Measurements from ENCODE around the gene VIM. TPM values are rescaled to one million over a fixed set of nuclear protein-coding genes. Genes with fewer than 3 reads are reported as not detected.

Gene VIM
- polyA plus RNA-seq, 1 experiment, result 4,378 TPM

DNA sequence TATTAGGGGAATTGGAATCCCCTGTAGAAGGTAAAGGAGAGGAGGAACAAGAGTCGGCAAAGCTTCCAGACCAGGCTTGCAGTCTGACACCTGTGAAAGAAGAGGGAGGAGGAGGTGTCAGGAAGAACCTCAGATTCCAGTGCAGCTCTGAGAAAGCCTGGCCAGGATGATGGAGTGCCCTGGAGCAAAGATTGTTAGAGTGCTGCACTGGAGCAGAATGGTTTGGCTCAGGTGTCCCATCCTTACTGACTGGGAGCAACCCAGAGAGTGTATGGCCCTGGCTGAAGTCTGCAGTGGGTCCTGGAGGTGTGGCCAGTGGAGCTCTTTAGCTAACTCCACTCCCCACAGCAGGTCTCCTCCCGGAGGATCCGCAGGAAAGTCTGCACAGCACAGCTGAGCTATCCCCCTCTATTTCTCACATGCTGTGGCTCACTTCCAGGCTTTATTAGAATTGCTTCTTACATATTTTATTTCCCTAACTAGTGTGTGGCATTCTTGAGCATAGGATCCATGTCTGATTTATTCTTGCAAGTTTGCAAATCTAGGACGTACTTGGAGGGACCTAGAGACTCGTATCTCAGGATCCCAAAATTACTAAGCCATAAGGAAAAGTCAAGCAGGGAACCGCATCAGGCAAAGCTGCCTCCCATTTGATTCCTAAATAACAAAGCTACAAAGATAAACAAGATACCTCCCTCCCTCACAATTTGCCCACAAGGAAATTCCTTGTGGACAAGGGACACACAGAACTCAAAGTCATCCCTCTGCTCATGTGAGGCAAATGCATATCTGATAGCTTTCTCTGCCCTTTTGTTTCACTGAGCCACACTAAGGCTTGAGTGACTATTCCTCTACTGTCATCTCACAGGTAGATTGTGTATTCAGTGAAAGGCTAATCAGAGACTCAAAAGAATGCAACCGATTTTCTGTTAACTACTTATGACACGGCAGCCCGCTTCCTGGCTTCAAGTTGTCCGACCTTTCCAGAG is 58.8 kb downstream of the VIM start:
- peaks cover 8% of the 10 kb centered on the region for H3K9me3 ChIP-seq (ENCODE audit: control insufficient read depth, insufficient read depth, low read length)
- no peak for DNase-seq (ENCODE audit: low read depth, low spot score)
- ChIA-PET POLR2A (no interaction called here), CTCF (no interaction called here)
- no peak overlapping the region for H3K4me3 ChIP-seq (ENCODE audit: low read depth, low read length)
- TF ChIP-seq, protein P1, sequence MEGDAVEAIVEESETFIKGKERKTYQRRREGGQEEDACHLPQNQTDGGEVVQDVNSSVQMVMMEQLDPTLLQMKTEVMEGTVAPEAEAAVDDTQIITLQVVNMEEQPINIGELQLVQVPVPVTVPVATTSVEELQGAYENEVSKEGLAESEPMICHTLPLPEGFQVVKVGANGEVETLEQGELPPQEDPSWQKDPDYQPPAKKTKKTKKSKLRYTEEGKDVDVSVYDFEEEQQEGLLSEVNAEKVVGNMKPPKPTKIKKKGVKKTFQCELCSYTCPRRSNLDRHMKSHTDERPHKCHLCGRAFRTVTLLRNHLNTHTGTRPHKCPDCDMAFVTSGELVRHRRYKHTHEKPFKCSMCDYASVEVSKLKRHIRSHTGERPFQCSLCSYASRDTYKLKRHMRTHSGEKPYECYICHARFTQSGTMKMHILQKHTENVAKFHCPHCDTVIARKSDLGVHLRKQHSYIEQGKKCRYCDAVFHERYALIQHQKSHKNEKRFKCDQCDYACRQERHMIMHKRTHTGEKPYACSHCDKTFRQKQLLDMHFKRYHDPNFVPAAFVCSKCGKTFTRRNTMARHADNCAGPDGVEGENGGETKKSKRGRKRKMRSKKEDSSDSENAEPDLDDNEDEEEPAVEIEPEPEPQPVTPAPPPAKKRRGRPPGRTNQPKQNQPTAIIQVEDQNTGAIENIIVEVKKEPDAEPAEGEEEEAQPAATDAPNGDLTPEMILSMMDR (IDR thresholded peaks at IDR 0.05; ENCODE audit: low read depth, low read length), result no peak
- no peak overlapping the region for H3K27ac ChIP-seq (ENCODE audit: low read depth, low read length)
- H3K27me3 ChIP-seq (ENCODE audit: control insufficient read depth, insufficient read depth, low read length), result peaks cover 22% of the 10 kb centered on the region

Other genes with a start within 250 kb of the VIM start
- 0.38 and 0.76 TPM in 2 replicates for gene CUBN, start 98.4 kb upstream of the VIM start, polyA plus RNA-seq (2011; rRNA removed)
- 5.2 and 7.1 TPM in 2 replicates for gene TRDMT1, start 26.6 kb upstream of the VIM start, polyA plus RNA-seq (2011; rRNA removed)
- 0.10 TPM in 1 of 2 replicates, not detected in the other for gene ST8SIA6, start 226.4 kb downstream of the VIM start, polyA plus RNA-seq (2011; rRNA removed)